Muscle of leg (tissue), 11 donors: ENCODE results near the gene ARNT2. TPM values are rescaled to one million over a fixed set of nuclear protein-coding genes. Genes with fewer than 3 reads are reported as not detected.

Source experiments
- DNase-seq: peaks from one replicate; pipeline ENCODE4 v3.0.0; 2013
- H3K27ac ChIP-seq: one replicate; pipeline ENCODE4 v1.5.1; 2013; ENCODE audit warnings: mild to moderate bottlenecking, low read length, control low read depth
- H3K27me3 ChIP-seq: one replicate; pipeline ENCODE4 v1.6.1; 2013; ENCODE audit warnings: low read length; ENCODE audit not compliant: control insufficient read depth, insufficient read depth
- H3K36me3 ChIP-seq: one replicate; pipeline ENCODE4 v1.6.1; 2013; ENCODE audit warnings: low read length; ENCODE audit not compliant: control insufficient read depth, insufficient read depth
- H3K4me1 ChIP-seq: one replicate; pipeline ENCODE4 v1.6.1; 2013; ENCODE audit warnings: low read length; ENCODE audit not compliant: control insufficient read depth, insufficient read depth
- H3K4me3 ChIP-seq: one replicate; pipeline ENCODE4 v1.5.1; 2013; ENCODE audit warnings: low read length, control low read depth
- H3K9me3 ChIP-seq: replicated peaks from 2 replicates; pipeline ENCODE4 v1.6.1; 2013; ENCODE audit warnings: low read depth, low read length; ENCODE audit not compliant: control insufficient read depth
- WGBS: methylation state at CpG from one replicate; pipeline ENCODE4 v1.1.5; 2013; ENCODE audit warnings: missing lambda C conversion rate; ENCODE audit not compliant: insufficient coverage; 5-methylcytosine and 5-hydroxymethylcytosine counted together
- polyA plus RNA-seq, 8 donors: library from polyadenylated mRNA; unstranded; fragments of 120-200 nt; gene quantifications; one replicate each; pipeline versions ENCODE4 v1.2.1 to v1.2.3, GENCODE V29; 2013; ENCODE audit warnings: inconsistent platforms in 1 of 8, low replicate concordance in 1 of 8; ENCODE audit not compliant: insufficient read length in 8 of 8, insufficient read depth in 1 of 8
- total RNA-seq: library from RNA; stranded (reverse); fragments of 120-200 nt; gene quantifications from one replicate; pipeline ENCODE4 v1.2.4, GENCODE V29; 2013

The ARNT2 gene
- total and polyA plus RNA-seq, 9 donors, result 4.9 to 10.8 (median 7.7) TPM

DNA sequence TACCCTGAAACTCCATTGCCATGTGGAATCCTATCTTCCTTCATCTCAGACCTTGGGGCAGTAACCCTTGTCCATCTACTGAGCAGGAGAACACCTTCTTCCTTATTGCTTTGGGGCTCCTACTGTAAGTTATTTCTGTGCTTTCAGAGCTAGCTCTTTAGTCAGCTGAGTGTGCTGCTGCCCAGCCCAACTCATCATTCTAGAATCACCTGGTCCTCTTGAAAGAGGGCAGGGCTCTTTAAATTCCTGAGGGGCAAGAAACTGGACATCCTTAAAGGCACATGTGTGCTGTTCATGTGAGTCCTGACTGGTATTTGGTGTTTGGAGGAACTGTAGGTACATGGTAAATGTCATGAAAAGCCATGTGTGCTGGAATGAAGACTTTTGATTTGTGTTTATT lies 140.9 kb downstream of the ARNT2 start:
- Histone ChIP-seq H3K4me1 (no peaks in the 10 kb centered on the region), H3K9me3 (no peaks in the 10 kb centered on the region), H3K4me3 (no peak overlapping the region), H3K27me3 (no peaks in the 10 kb centered on the region), H3K27ac (no peak overlapping the region), H3K36me3 (no peaks in the 10 kb centered on the region)
- DNase-seq, result no peak

DNA sequence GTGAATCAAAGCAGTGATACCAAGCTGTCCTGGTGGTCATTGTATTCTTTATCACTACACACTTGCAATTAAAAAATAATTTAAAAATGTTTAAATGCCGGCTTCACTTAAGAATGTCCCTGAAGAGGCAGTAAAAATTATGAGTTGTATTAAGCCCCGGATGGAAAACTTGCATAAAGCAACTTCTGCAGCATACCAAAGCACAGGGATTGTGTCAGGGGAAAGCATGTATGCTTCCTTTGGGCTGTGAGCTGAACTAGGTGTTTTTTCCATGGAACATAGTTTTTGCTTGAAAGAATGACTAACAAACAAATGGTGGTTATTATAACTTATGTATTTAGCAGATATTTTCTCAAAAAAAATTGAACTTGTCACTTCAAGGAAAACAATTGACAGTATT lies 143.1 kb downstream of the ARNT2 start:
- Histone ChIP-seq H3K4me3 (no peak overlapping the region), H3K4me1 (no peaks in the 10 kb centered on the region), H3K27me3 (no peaks in the 10 kb centered on the region), H3K9me3 (no peaks in the 10 kb centered on the region), H3K27ac (no peak overlapping the region), H3K36me3 (no peaks in the 10 kb centered on the region)
- no CpG with 5 or more reads among the region's 2 CpGs for WGBS
- DNase-seq, result no peak

DNA sequence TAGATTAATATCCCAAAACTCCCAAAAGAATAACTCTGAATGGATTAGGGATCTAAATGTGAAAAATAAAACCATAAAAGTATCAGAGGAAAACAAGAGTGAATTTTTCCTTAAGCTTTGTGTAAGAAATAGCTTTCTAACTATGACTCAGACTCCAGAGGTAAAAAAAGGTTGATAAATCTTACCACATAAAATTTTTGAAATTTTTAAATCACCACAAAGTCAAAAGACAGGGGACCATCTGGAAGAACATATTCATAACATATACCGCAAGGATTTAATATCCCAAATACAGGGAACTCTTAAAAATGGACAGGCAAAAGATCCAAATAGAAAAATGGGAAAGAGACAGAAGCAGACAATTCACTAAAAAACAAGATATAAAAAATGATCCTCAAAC lies 145.0 kb downstream of the ARNT2 start:
- Histone ChIP-seq H3K4me3 (no peak overlapping the region), H3K27me3 (no peaks in the 10 kb centered on the region), H3K4me1 (no peaks in the 10 kb centered on the region), H3K27ac (no peak overlapping the region), H3K9me3 (no peaks in the 10 kb centered on the region), H3K36me3 (no peaks in the 10 kb centered on the region)
- no peak for DNase-seq
- no CpG with 5 or more reads among the region's 1 CpG for WGBS

DNA sequence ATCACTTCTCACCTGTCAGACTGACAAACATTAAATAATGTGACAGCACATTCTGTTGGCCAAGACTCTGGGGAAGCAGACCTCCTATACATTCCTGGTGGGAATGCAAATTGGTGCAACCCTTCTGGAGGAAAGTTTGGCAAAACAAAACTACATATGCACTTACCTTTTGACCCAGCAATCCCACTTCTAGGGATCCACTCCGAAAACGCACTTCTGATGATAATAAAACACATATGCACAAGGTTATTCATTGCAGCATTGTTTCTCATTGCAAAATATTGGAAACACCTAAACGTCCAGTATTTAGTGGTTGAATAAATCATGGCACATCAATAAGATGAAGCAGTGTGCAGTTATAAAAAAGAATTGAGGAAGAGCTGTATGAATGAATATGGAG lies 145.5 kb downstream of the ARNT2 start:
- H3K27ac ChIP-seq, result no peak overlapping the region
- DNase-seq, result no peak
- H3K4me3 ChIP-seq, result no peak overlapping the region
- no peaks in the 10 kb centered on the region for H3K4me1 ChIP-seq
- no peaks in the 10 kb centered on the region for H3K9me3 ChIP-seq
- H3K27me3 ChIP-seq, result no peaks in the 10 kb centered on the region
- H3K36me3 ChIP-seq, result no peaks in the 10 kb centered on the region
- 100% methylated on average over 1 of the region's 3 CpGs for WGBS

DNA sequence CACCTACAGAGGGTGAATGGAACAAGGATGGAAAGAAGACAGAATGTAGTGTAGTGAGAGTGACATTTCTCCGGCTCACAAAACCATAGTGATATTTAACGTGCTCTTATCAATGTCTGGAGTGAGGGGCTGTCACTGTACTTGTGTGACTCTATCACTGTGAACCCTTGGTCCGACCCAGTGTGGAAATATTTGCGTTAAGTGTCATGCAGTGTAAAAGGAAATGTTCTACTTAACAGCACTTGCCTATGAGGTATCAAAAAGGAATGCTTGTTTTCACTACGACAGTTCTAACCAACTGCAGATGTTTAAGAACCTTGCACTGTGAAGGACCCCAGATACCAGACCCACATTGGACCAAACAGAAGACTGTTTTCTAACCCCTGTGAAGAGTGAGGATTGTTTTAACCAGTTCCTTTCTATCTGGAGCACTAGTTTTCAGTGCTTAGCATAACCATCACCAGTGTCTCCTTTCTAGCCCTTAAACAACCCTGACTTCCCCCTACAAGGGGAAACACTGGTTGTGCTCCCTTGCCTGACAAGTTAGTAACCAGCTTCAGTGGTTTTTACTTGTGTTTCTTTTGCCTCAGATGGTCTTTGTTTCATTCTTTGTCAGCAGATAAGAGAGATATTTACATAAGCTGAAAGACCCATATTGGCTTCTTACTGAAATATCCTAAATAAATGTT lies 146.2 kb downstream of the ARNT2 start:
- Histone ChIP-seq H3K9me3 (no peaks in the 10 kb centered on the region), H3K27ac (no peak overlapping the region), H3K4me1 (no peaks in the 10 kb centered on the region), H3K27me3 (no peaks in the 10 kb centered on the region), H3K4me3 (no peak overlapping the region), H3K36me3 (no peaks in the 10 kb centered on the region)
- WGBS, result 71% methylated on average over 1 of the region's 5 CpGs
- DNase-seq, result no peak

DNA sequence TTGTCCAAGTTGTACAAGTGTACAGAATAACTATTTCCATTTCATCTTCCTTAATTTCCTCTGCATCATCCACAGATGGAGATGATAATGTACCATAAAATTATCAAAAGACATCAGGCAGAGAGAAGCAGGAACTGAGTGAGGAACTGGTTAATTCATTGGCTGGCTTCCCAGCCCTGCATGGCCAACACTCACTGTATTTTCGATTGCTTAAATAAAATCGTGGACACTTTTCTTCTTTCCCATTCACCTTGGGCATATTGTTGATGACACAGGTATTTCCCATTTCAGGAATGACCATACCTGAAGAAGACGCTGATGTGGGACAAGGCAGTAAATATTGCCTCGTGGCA lies 146.7 kb downstream of the ARNT2 start:
- Histone ChIP-seq H3K36me3 (no peaks in the 10 kb centered on the region), H3K4me3 (no peak overlapping the region), H3K27me3 (no peaks in the 10 kb centered on the region), H3K9me3 (no peaks in the 10 kb centered on the region), H3K27ac (no peak overlapping the region), H3K4me1 (no peaks in the 10 kb centered on the region)
- 53% methylated on average over 3 of the region's 4 CpGs for WGBS
- no peak for DNase-seq

DNA sequence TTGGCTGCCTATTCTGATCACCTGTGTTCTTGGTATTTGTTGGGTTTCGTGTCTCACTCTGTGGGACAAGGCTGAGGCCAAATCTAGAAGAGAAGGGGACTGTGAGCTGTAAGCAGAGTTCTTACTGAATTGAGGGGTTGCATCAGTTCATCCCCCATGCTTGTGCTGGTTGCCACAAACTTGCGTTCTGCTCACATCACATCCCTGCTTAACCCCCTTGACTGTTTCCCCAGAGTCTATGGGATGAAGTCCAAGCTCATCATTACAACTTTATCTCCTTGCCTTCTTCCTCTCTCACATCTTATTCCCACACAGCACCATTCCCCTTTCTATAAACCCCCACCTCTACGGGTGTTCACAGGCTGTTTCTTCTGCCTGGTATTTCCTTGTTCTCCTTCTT lies 147.2 kb downstream of the ARNT2 start:
- no peaks in the 10 kb centered on the region for H3K4me1 ChIP-seq
- no peak for DNase-seq
- no peaks in the 10 kb centered on the region for H3K9me3 ChIP-seq

DNA sequence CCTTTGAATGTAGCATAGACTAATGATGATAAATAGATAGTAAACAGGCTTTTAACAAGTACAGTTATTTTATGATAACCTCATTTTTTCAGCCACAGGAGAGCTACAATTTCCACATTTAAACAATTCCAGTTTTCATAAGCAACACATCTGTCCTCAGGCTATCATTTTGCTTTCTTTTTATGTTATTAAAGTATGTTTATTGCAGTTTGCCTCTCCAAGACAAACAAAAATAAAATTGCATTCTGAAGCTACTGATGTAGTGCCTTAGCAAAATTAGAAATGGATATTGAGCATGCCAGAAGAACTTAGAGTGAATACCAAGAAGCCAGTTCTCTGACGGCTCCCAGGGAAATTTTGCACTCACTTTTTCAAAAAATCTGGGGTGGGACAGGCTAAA lies 150.4 kb downstream of the ARNT2 start:
- WGBS, result no CpG with 5 or more reads among the region's 1 CpG
- no peak for DNase-seq
- Histone ChIP-seq H3K27ac (no peak overlapping the region), H3K36me3 (no peaks in the 10 kb centered on the region), H3K4me1 (no peaks in the 10 kb centered on the region), H3K9me3 (no peaks in the 10 kb centered on the region), H3K4me3 (no peak overlapping the region), H3K27me3 (no peaks in the 10 kb centered on the region)

More for the DNA sequence above, 147.2 kb downstream of the ARNT2 start:
- Histone ChIP-seq H3K4me3 (no peak overlapping the region), H3K27ac (no peak overlapping the region), H3K36me3 (no peaks in the 10 kb centered on the region), H3K27me3 (no peaks in the 10 kb centered on the region)
- WGBS, result 71% methylated on average over 2 of the region's 3 CpGs

DNA sequence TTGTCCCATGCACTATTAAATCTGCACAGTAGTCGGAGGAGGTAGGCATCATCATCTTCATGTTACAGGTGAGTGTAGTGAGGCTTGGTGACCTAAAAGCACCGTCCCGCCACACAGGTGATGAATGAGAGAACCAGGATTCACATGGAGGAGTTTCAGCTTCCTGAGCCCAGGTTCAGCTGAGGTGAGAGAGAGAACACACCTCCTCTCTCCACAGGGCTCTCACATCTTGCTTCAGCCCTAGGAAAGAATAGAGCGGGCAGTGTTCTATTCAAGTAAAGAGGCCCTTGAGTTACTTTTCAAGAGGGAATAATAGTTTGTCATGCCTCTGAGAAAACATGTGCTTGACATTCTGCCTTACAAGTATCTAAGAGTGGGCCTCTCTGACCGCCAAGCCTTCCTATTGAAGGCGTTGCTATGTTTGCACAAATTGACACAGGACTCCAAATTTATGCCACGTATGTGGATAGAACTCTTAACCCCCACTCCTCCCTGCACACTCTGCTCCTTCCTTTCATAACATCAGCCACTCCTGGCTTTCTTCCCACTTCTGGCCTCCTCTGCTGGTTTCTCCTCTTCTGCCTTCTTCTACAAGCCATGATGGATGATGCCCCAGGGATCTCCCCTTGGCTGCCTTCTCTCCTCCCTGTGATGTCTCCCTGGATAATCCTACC lies 152.6 kb downstream of the ARNT2 start:
- Histone ChIP-seq H3K36me3 (no peaks in the 10 kb centered on the region), H3K4me1 (no peaks in the 10 kb centered on the region), H3K4me3 (no peak overlapping the region), H3K27ac (no peak overlapping the region), H3K27me3 (no peaks in the 10 kb centered on the region), H3K9me3 (no peaks in the 10 kb centered on the region)
- 67% methylated on average over 3 of the region's 7 CpGs for WGBS
- DNase-seq, result peak; percentile 27

DNA sequence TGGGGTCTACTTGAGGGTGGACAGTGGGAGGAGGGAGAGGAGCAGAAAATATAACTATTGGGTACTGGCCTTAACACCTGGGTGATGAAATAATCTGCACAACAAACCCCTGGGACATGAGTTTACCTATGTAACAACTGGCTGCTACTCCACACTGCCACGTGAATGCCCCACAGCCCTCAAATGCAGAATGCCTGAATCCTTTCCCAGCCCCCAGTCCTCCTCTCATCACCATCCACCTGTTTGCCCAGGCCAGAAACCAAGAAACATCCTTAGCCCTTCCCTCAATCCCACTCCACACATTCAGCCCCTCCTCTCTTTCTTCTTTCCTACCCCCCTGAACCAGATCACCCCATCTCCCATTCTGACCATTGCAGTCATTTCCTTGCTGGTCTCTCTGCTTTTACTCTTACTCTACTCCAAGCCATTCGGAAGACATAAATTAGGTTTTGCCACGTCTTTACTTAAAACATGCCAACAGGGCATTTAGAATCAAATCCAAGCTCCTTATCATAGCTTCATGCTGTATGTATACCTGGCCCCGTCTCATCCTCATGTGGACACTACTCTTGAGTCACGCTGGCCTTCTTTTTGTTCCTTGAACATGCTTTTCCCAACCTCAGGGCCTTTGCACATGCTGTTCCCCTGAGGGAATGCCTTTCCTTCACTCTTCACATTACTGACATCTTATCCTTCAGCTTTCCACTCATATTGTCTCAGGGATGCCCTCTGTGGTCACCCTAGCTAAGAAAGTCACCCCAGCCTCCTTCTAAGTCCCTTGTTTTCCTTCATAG lies 153.5 kb downstream of the ARNT2 start:
- no peak for DNase-seq
- no peaks in the 10 kb centered on the region for H3K9me3 ChIP-seq
- H3K4me3 ChIP-seq, result no peak overlapping the region
- 89% methylated on average over 5 of the region's 5 CpGs for WGBS
- no peaks in the 10 kb centered on the region for H3K27me3 ChIP-seq
- H3K4me1 ChIP-seq, result no peaks in the 10 kb centered on the region
- H3K36me3 ChIP-seq, result no peaks in the 10 kb centered on the region
- H3K27ac ChIP-seq, result no peak overlapping the region
